Mucosa of descending colon (tissue), 3 donors: ENCODE measurements around the gene AKAP9. TPM values are rescaled to one million over a fixed set of nuclear protein-coding genes. Genes with fewer than 3 reads are reported as not detected.

Experiments used
- ATAC-seq: fragments of 200-7000 bp; cut with Tn5 transposase; one replicate; pipeline ENCODE4 v1.9.1; 2020; ENCODE audit warnings: mild to moderate bottlenecking, moderate library complexity
- DNase-seq, 3 donors: peaks; one replicate each; pipeline ENCODE4 v3.0.0-alpha.2; 2020
- H3K36me3 ChIP-seq: fragments of 200-600 bp; one replicate; pipeline ENCODE4 v1.8.0; 2021; ENCODE audit warnings: low read depth, mild to moderate bottlenecking
- H3K4me1 ChIP-seq: fragments of 200-600 bp; one replicate; pipeline ENCODE4 v1.8.0; 2021; ENCODE audit warnings: low read depth, mild to moderate bottlenecking
- H3K4me3 ChIP-seq: fragments of 200-600 bp; one replicate; pipeline ENCODE4 v1.8.0; 2021; ENCODE audit warnings: mild to moderate bottlenecking
- H3K9me3 ChIP-seq: fragments of 200-600 bp; one replicate; pipeline ENCODE4 v1.8.0; 2021; ENCODE audit warnings: mild to moderate bottlenecking
- CTCF ChIP-seq: fragments of 200-600 bp; IDR thresholded peaks from one replicate; pipeline ENCODE4 v1.8.0; 2022; ENCODE audit warnings: antibody characterized with exemption, mild to moderate bottlenecking
- intact Hi-C, 2 donors: fragments of 100-400 bp; cut with DNase I in 1 of 2; cut with micrococcal nuclease in 1 of 2; formaldehyde crosslinking; loops; one replicate each; pipeline versions ENCODE4 v1.11.0 to v1.11.1; 2022; cut with DNase I, micrococcal nuclease
- total RNA-seq, 3 donors: library from RNA; stranded (reverse); fragmentation: NEBNext Ultra II Directional in 2 of 3; extraction: Animal tissue kit (Norgen Biotek cat#: 25700) in 2 of 3; gene quantifications; one replicate each; pipeline versions ENCODE4 v1.2.1 to v1.2.4, GENCODE V29; 2021 to 2023
- donor health status: DM: no; HTN: no; CAD: no; lungs with moderate emphysema.
- donor health status: DM: no; HTN: no; CAD: no.
- donor health status: DM: no; HTN: yes; CAD: no.

Gene AKAP9
- total RNA-seq, 3 donors from 2014 or later = 119 to 206 (median 137) TPM

- Histone ChIP-seq H3K4me3 (no peak overlapping the region), H3K4me1 (no peaks in the 10 kb centered on the region), H3K9me3 (no peaks in the 10 kb centered on the region), H3K36me3 (no peaks in the 10 kb centered on the region)
- intact Hi-C loops = no loop called here
- DNase-seq (no peak), ATAC-seq (no peak)
- TF ChIP-seq CTCF = no peak
Observed at GRCh38 chr7:92110857-92111256, 170.2 kb downstream of the AKAP9 start.

- no peak for TF ChIP-seq CTCF
- H3K4me1 ChIP-seq = no peaks in the 10 kb centered on the region
- DNase-seq = no peak
- no peak overlapping the region for H3K4me3 ChIP-seq
- no peaks in the 10 kb centered on the region for H3K36me3 ChIP-seq
- no peak for ATAC-seq
- H3K9me3 ChIP-seq = no peaks in the 10 kb centered on the region
- intact Hi-C loops = no loop called here
Observed at GRCh38 chr7:92115821-92116220, 175.2 kb downstream of the AKAP9 start.

- ATAC-seq = no peak
- Histone ChIP-seq H3K4me3 (no peak overlapping the region), H3K36me3 (no peaks in the 10 kb centered on the region), H3K9me3 (no peaks in the 10 kb centered on the region), H3K4me1 (no peaks in the 10 kb centered on the region)
- no peak for DNase-seq
- TF ChIP-seq CTCF = no peak
- intact Hi-C loops = no loop called here
Observed at GRCh38 chr7:92116949-92117348, 176.3 kb downstream of the AKAP9 start.

GRCh38 chr7:92119213-92119759, 178.6 kb downstream of the AKAP9 start:
- H3K9me3 ChIP-seq = no peaks in the 10 kb centered on the region
- TF ChIP-seq CTCF = no peak
- ATAC-seq (no peak), DNase-seq (no peak)
- no peaks in the 10 kb centered on the region for H3K4me1 ChIP-seq
- H3K36me3 ChIP-seq = no peaks in the 10 kb centered on the region
- intact Hi-C loops = no loop called here
- no peak overlapping the region for H3K4me3 ChIP-seq

- no peak overlapping the region for H3K4me3 ChIP-seq
Observed at GRCh38 chr7:92121681-92122080, 181.0 kb downstream of the AKAP9 start.

More at GRCh38 chr7:92121681-92122080, 181.0 kb downstream of the AKAP9 start:
- intact Hi-C loops = no loop called here
- no peak for TF ChIP-seq CTCF
- DNase-seq (no peak), ATAC-seq (no peak)
- H3K4me1 ChIP-seq = no peaks in the 10 kb centered on the region
- H3K9me3 ChIP-seq = no peaks in the 10 kb centered on the region
- no peaks in the 10 kb centered on the region for H3K36me3 ChIP-seq
